ENCODE data around the gene KRT86.
"Not testable (repeated sequence)": the region's sequence is repeated elsewhere in the genome, so short reads cannot be mapped to it uniquely, and the experiment has no call there.

The KRT86 gene

DNA sequence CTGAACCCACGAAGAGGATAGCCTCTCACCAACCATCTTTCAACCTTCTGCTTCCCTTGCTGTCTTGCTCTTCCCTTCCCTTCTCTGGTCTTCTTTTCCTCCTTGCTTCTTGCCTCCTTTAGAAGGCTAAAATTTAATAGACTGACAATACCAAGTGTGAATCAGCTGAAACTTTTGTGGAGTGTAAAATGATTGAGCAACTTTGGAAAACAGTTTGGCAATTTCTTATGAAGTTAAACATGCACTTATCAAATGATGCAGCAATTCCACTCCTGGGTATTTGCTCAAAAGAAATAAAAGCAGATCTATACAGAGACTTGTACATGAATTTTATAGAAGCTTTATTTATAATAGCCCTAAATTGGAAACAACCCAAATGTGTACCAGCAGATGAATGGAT lies 3.3 kb upstream of the KRT86 start:
- no peak for DNase-seq

DNA sequence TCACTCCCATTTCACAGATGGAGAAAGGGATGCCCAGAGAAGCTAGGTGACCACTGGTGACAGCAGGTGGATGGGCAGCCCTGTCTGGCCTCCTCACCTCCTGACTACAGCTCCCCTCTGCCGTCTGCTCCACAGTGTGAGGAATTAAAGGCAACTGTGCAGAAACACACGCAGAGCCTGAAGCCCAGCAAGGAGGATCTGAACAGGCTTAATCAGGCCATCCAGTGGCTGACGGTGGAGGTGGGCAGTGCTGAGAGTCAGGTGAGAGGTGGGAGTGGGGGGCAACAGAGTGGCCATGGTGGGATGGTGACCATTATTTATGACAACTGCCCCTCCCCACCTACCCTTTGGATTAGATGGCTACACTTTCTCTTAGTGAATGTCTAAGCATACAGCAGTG lies 1.2 kb downstream of the KRT86 start:
- no peak for DNase-seq

DNA sequence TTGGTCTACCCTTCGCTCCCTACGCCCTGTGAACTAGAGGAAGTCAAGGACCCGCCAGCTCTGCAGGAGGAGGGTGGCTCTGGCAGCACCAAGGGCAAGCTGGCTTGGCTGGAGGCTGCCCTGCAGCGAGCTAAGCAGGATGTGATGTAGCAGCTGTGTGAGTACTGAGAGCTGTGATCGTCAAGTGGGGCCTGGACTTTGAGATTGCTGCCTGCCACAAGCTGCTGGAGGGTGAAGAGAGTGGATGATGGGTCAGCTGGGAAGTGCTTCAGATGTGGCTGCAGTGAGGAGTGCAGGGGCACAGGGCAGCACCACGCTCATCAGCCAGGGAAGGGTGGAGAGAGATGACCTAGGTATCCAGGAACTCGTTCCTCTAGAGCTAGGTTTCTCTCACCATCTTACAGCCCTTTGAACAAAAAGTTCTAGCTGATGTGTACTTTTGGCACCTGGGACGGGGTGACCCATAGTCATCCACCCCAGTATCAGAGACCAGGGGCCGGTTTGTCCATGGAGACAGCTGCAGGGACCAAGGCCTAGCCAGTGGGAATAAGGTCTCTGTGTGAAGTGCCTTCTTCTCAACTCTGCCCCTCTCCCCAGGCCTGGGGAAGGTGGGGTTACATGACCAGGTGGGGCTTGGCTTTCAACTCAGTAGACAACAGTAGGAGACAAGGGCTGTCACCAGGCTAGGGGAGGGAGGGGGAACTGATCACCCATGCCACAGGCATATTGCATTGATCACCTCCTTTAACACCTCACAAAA lies 3.2 kb downstream of the KRT86 start:
- no peak for DNase-seq

DNA sequence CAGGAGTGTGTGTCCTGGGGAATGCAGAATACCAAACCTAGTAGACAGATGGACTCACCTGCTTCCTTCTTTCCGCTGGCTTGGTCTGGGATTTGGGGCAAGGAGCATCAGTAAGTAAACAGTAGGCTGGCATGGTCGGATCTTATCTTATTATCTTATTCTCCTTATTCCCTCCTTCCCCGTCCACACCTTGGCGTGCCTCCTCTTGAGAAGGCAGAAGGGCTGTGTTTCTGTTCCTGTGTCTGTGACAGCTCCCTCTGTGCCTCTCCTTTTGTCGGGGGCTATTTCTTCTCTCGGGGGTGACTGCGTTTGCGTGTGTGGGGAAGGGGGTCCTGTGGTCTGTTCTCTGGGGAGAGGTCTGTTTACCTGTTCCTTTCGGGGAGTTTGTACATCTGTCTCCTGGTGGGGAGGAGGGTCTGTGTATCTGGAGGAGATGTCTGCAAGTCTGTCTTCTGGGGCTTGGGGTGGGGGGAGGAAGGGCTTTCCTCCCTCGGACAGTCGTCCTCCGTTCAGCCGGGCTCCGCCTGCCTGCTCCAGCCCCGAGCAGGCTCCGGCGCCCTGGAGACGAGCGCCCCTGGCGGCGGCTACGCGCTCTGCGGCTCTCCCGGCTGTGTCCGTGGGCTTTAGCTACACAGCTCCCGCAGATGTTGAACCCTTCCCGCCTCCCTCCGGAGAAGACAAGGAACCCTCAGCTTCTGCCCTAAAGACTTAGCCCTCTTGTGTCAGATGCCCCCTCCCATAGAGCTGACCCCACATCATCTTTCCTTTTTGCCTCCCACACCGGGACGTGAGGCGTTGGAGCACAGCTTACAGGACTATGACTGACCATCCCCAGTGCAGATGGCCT lies 4.4 kb downstream of the KRT86 start:
- peak; percentile 76 for DNase-seq

DNA sequence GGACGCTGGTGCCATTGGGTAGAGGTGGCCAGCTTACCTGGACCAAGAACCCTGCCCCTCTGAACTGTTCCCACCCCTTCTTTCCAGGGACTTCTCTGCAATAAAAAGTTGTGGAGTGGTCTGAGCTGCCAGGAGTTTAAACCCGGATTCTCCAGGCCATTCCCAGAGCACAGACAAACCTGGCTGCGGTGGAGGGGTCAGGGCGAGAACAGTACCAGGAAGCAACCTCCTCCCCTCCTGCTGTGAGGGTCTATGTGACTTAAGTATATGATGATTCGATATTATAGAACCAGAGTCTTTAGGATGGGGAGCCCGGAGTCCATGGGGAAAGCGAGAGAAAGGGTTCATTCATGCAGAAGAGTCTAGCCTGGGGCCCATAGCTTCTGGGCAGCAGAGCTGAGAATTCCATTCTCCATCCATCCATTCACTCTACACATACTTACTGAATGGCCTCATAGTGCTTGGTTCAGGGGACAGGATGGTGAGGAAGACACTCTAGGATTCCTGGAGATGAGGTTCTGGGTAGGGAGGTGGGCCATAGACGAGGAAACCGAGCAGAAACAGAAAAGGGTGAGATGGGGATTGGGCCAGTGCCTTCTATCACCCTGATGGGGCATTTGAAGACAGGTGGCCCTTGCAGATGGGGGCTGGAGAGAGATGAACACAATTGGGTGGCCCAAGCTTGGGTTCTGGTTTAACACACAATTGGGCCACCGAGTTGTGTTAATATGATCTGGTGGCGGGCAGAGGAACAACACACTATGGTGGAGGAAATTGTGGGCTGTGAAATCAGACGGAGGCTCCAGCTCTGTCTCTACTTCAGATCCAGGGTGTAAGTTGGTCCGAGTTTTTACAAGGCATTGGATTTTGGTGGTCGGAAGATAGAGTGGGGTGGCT lies 5.2 kb downstream of the KRT86 start:
- DNase-seq = no peak

DNA sequence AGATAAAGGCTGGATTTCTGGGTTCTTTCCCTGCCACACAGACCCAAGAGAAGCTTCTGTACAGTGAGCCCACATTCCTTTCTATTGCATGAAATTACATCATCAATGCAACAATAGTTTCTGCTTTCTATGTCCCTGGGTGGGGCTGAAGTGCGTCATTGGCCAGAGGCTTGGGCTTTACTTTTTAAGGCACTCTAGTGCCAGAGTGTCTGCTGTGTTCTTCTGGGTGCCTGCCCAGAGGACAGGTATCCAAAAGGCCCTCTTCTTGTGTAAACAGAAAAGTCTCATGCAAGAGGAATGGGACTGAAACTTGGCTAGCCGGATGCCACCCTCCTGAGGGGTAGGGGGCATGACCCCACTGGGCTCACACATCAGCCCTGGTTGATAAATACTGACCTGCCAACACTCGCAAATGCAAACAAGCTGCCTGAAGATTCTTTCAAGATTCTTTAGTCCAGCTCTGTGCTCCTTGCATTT lies 5.9 kb downstream of the KRT86 start:
- no peak for DNase-seq

DNA sequence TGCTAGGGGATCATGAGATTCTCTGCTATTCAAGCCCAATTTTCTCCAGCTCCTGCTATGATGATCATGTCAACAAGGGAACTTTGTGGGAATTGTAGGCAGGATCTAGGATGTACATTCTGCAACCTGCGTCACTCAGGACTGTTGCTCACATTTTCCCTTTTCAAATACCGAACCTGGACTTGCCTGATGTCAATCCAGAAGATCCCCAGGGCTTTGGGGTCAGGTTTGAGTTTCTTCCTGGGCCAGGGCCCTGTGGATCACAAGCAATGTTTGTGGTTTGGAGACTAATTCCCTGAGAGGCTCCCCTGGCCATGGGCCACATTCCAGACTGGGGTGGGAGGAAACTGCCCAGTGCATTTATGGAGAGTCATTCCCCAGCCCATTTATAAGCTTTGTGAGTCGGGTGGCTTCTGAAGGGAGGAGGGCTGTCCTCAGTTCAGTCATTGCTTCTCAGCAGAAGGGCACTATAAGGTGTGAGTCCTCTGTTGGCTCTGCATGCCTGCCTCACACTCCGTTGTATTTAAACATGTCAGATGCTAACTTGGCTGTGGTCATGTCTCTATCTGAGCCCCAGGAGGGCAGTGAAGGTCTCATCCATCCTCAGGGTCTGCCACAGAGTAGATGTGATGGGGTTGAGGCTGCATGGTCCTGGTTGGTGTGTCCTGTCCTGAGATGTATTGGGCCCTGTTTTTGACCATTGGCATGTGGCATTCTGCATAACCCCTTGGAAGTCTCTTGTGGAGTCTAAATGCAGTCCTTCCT lies 6.5 kb downstream of the KRT86 start:
- DNase-seq = no peak

DNA sequence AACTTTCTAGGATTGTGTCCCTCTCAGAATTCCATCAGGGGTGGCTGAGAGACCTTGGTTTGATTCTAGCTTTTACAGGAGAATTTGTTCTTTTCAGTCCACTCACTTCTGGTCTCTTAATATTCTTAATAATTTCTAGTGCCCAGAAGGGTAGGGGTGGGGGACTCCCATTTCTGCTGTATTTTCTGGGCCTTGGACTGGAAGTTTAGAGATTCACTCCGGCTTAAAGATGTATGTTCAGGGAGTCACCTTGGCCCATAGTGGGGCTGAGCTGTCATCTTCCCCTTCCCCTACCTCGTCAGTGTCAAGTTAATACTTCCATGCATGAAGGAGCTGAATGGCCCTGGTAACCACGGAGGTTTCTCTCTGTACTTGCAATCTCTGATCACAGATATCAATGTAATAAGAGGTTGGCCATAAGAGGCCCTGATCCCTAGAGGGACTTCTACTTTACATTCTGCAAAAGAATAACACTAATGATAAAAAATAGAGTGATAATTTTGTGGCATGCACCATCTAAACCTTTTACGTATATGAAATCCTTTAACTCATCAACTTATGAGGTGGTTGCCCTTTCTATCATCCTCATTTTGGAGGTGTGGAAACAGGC lies 10.2 kb downstream of the KRT86 start:
- DNase-seq = no peak

DNA sequence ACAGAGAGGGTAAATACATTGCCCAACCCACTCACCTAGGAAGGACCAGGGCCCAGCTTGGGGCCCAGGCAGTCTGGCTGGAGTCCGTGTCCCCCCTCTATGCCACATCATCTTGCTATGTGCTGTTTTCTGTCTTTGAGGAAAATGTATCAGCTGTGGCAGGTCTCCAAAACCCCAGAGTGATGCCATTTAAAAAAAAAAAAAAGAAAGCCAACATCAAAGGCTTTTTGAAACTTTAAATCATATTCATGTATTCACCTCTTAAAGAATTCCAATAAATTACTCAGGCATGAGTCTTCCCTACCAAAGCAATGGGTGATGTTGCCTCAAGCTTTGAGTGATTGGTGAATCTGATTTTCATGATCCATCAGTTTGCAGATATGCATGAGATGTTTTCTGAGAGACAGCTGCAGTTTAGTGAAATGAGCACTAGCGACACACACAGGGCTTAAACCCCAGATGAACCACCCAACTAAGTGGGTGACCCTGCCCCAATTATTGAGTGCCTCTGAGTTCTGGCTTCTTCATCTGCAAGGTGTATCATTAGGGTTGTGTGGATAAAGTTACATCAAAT lies 10.8 kb downstream of the KRT86 start:
- no peak for DNase-seq

DNA sequence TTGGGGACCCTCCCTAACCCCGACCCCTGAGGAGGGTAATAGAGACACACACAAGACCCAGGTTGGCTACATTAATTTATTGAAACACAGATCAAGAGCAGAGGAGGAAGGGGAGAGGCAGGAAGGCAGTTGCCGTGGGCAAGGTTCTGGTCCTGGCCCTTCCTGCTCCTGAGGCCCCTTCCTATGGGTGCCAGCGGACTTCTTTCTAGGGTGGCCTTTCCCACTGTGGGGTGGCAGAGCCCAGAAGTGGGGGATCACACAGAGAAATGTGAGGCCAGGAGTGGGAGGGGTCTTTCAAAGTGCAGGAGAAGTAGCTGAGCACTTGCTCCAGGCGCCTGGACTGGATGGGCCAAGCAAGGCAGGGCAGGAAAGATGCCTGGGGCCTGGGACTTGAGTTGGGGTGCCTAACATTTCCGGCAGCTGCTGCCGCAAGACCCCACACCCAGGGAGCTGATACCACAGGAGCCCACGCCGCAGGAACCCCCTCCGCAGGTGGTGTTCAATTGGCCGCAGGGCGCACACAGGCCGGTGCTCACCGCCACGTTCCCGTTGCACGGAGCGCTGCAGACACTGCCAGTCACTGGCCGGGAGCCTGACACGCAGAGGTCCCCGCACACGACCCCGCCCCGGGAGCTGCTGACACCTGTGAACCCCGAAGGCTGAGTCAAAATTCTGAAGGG lies 11.5 kb downstream of the KRT86 start:
- DNase-seq = no peak

DNA sequence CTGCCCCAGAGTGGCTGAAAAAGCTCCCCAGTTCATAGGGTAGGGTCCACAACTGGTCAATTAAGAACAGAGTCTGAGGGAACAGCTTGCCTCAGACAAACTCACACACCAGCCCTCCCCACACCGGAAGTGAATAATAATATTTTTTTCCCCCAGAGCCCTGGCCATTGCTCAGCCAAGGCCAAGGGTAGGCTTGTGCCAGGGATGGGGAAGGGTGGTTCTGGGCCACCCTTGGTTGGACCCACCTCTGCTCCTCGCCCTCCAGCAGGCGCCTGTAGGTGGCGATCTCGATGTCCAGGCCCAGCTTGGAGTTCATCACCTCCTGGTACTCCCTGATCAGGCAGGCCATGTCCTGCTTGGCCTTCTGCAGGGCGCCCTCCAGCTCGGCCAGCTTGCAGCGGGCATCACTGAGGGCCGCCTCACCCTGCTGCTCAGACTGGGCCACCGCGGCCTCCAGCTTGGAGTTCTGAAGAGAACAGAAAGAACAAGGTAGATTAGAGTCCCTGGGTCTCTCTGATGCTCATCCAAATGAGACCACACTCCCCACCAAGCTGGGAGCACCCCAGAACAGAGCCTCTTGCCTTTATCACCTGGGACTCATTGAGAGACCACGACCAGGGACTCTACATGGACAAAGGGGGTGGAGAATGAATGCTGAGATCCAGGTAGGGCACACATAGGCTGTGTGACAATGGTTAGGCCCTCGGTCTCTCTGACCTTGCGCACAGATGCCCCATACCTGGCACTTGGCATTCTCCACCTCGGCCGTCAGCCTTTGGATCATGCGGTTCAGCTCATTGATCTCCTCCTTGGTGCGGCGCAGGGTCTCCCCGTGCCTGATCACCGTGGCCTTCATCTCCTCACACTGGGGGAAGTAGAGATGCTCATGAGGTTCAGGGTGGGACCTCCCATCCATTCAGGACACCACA lies 12.7 kb downstream of the KRT86 start:
- not testable (repeated sequence) for DNase-seq

DNA sequence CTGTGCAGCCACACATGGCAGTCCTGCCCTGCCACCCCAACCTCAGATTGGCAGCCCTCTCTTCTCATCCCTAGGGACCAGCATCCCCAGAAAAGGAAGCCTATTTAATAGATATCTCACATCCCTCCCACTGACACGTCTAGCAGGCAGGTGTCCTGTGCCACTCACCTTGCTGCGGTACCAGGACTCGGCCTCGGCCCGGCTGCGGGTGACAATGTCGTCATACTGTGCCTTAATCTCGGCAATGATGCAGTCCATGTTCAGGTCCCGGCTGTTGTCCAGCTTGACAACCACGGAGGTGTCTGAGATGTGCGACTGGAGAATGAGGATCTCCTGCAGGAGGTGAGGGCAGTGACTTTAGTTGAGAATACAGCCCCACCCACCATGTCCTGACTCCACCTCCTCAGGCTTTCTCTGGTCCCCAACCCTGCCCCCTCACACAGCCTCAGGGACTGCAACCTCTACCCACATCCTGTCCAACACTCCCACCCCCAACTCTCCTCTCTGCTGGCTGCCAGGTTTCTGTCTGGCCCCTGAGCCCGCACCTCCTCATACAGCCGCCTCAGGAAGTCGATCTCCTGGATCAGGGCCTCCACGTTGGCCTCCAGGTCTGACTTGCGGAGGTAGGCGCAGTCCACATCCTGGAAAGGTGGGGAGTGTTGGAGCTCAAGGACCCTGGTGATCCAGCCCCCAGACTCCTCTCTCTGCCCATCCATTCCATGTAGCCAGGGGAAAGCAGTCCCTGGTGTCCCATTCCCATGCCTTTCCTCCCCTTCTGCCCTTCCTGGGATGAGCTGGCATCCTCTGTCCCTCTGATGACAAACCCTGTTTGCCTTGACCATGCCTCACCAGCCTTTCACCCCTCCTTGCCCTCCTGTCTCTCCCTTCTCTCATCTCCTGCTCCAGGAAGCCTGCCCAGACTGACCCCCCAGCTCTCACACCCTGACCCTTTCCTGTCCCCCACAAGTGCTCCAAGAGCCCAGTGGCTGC lies 13.7 kb downstream of the KRT86 start:
- not testable (repeated sequence) for DNase-seq

DNA sequence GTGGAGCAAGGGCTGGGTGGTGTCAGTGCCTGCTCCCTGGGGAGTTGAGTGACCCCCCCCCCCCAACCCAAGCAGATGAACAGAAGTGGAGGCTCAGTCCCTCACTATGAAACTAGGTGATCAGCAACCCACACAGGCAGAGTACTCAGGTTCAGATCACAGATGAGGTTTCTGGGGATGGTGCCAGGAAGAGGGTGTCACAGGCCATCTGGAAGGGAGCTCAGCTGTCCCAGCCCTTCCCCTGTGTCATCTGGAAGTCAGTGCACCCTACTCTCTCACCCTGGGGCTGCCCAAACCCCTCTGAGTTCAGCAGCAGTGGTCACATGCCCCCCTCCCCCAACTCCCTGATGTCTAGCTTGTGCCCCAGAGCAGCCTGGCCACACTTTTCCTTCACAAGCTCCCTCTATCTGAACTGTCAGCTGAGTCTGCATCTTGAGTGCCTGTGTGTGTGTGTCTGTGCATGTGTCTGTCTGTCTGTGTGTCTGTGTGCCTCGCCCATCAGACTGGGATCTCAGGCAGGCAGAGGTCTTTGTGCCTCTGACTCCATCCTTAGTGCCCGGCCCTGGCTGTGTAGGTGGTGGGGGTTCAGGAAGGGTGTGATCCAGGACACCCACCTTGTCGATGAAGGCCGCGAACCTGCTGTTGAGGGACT lies 16.2 kb downstream of the KRT86 start:
- not testable (repeated sequence) for DNase-seq

DNA sequence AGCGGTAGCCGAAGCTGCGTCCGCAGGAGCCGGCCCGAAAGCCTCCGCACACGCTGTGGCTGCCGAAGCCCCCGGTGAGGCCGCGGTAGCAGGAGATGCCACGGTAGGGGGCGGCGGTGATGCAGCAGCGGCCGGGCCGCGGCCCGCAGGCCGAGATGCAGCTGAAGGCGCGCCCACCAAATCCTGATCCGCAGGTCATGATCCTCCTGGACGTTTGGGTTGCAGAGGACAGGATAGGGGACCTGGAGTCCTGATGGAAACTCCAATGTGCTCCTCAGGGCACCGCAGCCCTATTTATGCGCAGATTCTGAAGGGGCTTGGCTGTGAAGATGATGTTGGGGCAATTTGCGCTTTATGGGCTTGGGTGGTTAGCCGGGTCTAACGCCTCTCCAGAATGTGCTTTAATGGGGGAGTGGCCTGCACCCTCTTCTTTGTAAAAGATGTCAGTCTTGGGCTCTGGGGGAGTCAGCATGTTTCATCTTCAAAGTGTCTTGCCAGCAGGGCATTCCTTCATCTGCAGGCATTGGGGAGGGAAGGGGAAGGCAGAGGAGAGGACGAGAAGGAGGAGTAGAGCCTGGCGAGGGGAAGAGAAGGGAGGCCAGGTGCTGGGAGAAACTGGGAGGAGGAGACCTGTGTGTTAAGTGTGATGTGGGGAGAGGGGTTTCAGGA lies 17.0 kb downstream of the KRT86 start, which contains the start of gene KRT81:
TSS of gene KRT81 (minus strand) at position 268 of the 669 bp plus-strand sequence. CDS start at position 199, 69 bp downstream.
- no peak for DNase-seq

DNA sequence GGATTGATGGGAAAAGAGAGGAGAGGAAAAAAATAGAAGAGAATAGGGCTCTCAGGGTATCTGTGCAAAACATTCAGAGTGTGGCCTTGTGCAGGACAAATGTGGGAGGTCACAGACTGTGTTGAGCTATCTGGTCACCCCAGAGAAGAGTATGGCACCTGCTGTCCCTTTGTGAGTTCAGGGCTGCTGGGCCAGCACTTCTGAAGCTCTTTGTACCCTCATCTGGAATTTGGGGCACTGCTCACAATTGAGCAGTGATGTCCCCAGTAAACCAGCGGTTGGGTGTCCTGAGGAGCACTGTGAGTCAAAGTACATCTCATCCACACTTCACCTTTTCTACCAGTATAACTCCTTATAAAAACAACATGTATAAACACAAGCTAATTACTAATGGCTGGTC lies 19.5 kb downstream of the KRT86 start:
- no peak for DNase-seq

DNA sequence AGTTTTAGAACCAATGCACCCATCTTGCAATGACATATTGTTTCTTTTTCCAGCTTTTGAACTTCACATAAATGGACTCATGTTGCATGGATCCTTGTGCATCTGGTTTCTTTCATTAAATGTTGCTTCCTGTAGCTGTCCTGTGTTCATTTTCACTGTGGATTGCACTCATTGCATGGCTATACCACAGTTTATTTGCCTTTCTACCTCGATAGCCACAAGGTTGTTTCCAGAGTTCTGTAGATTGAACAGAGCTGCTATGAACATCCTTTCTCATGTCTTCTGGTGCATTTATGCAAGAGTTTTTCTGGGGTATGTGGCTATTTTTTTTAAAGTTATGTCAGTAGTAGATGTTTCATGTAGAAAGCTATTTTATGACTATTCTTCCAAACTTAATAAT lies 20.4 kb downstream of the KRT86 start:
- DNase-seq = no peak

DNA sequence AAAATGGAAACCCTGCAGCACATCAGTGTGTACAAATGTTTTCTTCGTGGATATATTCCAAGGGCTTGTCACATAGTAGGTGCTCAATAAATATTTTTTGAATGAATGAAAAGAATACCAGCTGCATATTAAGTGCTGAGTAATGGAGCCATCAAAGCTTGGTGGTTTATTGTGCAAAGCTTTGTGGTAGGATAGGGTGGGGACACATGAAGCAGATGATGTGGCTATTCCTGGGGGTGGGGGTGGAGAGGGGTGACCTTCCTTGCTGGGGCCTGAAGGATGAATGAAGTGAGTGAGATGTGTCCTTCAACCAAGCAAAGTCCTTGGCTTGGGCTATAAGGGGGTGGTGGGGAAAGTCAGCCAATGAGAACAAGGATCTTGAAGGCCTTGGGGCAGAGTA lies 21.2 kb downstream of the KRT86 start:
- DNase-seq = no peak
